Osteocyte (in vitro differentiated cells): ENCODE measurements around the gene PCDHB3. TPM values are rescaled to one million over a fixed set of nuclear protein-coding genes. Genes with fewer than 3 reads are reported as not detected.
"Not testable (repeated sequence)": the region's sequence is repeated elsewhere in the genome, so short reads cannot be mapped to it uniquely, and the experiment has no call there.

Source experiments
- DNase-seq: peaks from one replicate; pipeline ENCODE4 v3.0.0; 2021; ENCODE audit warnings: mixed read lengths; ENCODE audit not compliant: unreplicated experiment; ENCODE audit errors: extremely low spot score
- H3K27ac Mint-ChIP-seq: one replicate; pipeline ENCODE4 v1.8.0; 2021; ENCODE audit warnings: mild to moderate bottlenecking, mixed read lengths; ENCODE audit not compliant: unreplicated experiment
- H3K27me3 Mint-ChIP-seq: one replicate; pipeline ENCODE4 v1.8.0; 2021; ENCODE audit warnings: mixed read lengths; ENCODE audit not compliant: unreplicated experiment
- H3K36me3 Mint-ChIP-seq: one replicate; pipeline ENCODE4 v1.8.0; 2021; ENCODE audit warnings: mixed read lengths; ENCODE audit not compliant: unreplicated experiment
- H3K4me1 Mint-ChIP-seq: one replicate; pipeline ENCODE4 v1.8.0; 2021; ENCODE audit warnings: mixed read lengths; ENCODE audit not compliant: unreplicated experiment
- H3K4me3 Mint-ChIP-seq: one replicate; pipeline ENCODE4 v1.8.0; 2021; ENCODE audit warnings: mild to moderate bottlenecking, moderate library complexity, mixed read lengths; ENCODE audit not compliant: unreplicated experiment
- H3K9me3 Mint-ChIP-seq: one replicate; pipeline ENCODE4 v1.8.0; 2021; ENCODE audit warnings: mixed read lengths; ENCODE audit not compliant: unreplicated experiment
- total RNA-seq: library from RNA; stranded (reverse); gene quantifications from 2 replicates; pipeline ENCODE4 v1.2.1, GENCODE V29; 2021
- TF ChIP-seq, protein P1 (sequence below): fragments of 200-600 bp; sonication (generic); IDR thresholded peaks from 2 replicates; pipeline ENCODE4 v1.5.0; 2021; ENCODE audit warnings: antibody characterized with exemption, mild to moderate bottlenecking, moderate library complexity

Gene PCDHB3
- total RNA-seq, 1 donor from 2014 or later = 8.8 TPM

DNA sequence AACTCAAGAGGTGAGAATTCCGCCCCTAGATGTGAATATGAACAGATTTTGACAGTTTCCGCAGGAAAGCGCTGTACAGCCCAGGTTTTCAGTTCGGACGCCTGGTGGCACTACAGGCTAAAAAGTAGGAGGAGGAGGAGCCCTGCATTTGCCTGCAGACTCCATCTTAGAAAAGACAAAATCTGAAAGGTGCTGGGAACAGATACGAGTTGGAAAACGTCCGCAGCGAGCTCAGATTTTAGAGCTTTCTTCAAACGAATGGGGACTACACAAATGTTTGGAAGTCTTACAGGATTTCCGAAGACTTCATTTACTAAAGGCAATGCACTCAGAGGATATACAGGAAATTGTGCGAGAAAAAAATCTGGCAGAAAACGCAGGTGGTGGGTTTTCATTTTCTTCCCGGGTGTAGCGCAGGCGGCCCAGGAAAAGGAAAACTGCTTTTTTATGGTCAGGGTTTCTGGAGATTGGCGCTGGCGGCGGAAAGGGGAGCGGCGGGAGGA, 15.7 kb upstream of the PCDHB3 start:
- Mint-ChIP-seq H3K9me3 (no peaks in the 10 kb centered on the region), H3K4me1 (no peaks in the 10 kb centered on the region), H3K36me3 (no peaks in the 10 kb centered on the region), H3K27ac (peak overlapping the region; percentile 79), H3K27me3 (peaks cover 4% of the 10 kb centered on the region), H3K4me3 (peak overlapping the region; percentile 75)
- no peak for DNase-seq
- TF ChIP-seq, protein P1, sequence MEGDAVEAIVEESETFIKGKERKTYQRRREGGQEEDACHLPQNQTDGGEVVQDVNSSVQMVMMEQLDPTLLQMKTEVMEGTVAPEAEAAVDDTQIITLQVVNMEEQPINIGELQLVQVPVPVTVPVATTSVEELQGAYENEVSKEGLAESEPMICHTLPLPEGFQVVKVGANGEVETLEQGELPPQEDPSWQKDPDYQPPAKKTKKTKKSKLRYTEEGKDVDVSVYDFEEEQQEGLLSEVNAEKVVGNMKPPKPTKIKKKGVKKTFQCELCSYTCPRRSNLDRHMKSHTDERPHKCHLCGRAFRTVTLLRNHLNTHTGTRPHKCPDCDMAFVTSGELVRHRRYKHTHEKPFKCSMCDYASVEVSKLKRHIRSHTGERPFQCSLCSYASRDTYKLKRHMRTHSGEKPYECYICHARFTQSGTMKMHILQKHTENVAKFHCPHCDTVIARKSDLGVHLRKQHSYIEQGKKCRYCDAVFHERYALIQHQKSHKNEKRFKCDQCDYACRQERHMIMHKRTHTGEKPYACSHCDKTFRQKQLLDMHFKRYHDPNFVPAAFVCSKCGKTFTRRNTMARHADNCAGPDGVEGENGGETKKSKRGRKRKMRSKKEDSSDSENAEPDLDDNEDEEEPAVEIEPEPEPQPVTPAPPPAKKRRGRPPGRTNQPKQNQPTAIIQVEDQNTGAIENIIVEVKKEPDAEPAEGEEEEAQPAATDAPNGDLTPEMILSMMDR = peak; percentile 50

DNA sequence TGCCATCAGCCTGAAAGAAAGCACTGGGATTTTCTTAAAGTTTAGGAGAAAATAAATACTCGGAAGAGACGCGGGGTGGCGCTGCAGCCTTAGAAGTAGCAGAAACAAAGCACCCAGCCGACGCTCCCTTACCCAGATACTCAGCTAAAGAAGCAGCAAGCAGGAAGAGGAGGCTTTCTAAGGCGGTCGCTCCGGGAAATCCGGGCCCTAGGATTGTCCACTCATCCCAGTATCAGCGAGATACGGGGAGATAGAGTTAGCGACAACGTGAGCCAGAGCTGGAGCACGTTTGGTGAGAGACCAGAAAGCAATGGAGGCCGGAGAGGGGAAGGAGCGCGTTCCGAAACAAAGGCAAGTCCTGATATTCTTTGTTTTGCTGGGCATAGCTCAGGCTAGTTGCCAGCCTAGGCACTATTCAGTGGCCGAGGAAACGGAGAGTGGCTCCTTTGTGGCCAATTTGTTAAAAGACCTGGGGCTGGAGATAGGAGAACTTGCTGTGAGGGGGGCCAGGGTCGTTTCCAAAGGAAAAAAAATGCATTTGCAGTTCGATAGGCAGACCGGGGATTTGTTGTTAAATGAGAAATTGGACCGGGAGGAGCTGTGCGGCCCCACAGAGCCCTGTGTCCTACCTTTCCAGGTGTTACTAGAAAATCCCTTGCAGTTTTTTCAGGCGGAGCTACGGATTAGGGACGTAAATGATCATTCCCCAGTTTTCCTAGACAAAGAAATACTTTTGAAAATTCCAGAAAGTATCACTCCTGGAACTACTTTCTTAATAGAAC, 5.6 kb upstream of the PCDHB3 start, which contains the start of gene PCDHB2:
TSS of gene PCDHB2 (plus strand) at position 135 of the 782 bp plus-strand sequence. CDS start at position 311, 176 bp downstream.
- Mint-ChIP-seq H3K4me1 (peaks cover 14% of the 10 kb centered on the region), H3K27me3 (peaks cover 6% of the 10 kb centered on the region), H3K36me3 (peaks cover 31% of the 10 kb centered on the region), H3K9me3 (peaks cover 12% of the 10 kb centered on the region), H3K27ac (peak within 1 kb of the TSS; percentile 100), H3K4me3 (peak within 1 kb of the TSS; percentile 96)
- TF ChIP-seq, protein P1 = peak; percentile 83
- no peak for DNase-seq

DNA sequence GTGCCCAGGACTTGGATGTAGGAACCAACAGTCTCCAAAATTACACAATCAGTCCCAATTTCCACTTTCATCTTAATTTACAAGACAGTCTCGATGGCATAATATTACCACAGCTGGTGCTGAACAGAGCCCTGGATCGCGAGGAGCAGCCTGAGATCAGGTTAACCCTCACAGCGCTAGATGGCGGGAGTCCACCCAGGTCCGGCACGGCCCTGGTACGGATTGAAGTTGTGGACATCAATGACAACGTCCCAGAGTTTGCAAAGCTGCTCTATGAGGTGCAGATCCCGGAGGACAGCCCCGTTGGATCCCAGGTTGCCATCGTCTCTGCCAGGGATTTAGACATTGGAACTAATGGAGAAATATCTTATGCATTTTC, 5.0 kb upstream of the PCDHB3 start:
- Mint-ChIP-seq H3K4me3 (peak overlapping the region; percentile 96), H3K27ac (peak overlapping the region; percentile 100), H3K27me3 (peaks cover 6% of the 10 kb centered on the region), H3K36me3 (peaks cover 37% of the 10 kb centered on the region), H3K4me1 (peaks cover 14% of the 10 kb centered on the region), H3K9me3 (peaks cover 18% of the 10 kb centered on the region)
- TF ChIP-seq, protein P1 = no peak
- DNase-seq = no peak

DNA sequence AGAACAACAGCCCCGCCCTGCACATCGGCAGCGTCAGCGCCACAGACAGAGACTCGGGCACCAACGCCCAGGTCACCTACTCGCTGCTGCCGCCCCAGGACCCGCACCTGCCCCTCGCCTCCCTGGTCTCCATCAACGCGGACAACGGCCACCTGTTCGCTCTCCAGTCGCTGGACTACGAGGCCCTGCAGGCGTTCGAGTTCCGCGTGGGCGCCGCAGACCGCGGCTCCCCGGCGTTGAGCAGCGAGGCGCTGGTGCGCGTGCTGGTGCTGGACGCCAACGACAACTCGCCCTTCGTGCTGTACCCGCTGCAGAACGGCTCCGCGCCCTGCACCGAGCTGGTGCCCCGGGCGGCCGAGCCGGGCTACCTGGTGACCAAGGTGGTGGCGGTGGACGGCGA, 4.1 kb upstream of the PCDHB3 start:
- not testable (repeated sequence) for H3K27ac Mint-ChIP-seq, H3K27me3 Mint-ChIP-seq, DNase-seq, H3K4me3 Mint-ChIP-seq
- Mint-ChIP-seq H3K9me3 (peaks cover 20% of the 10 kb centered on the region), H3K36me3 (peaks cover 47% of the 10 kb centered on the region), H3K4me1 (peaks cover 14% of the 10 kb centered on the region)

DNA sequence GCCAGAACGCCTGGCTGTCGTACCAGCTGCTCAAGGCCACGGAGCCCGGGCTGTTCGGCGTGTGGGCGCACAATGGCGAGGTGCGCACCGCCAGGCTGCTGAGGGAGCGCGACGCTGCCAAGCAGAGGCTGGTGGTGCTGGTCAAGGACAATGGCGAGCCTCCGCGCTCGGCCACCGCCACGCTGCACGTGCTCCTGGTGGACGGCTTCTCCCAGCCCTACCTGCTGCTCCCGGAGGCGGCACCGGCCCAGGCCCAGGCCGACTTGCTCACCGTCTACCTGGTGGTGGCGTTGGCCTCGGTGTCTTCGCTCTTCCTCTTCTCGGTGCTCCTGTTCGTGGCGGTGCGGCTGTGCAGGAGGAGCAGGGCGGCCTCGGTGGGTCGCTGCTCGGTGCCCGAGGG, 3.7 kb upstream of the PCDHB3 start:
- not testable (repeated sequence) for H3K27ac Mint-ChIP-seq, DNase-seq, H3K4me3 Mint-ChIP-seq, H3K27me3 Mint-ChIP-seq
- Mint-ChIP-seq H3K36me3 (peaks cover 51% of the 10 kb centered on the region), H3K4me1 (peaks cover 14% of the 10 kb centered on the region), H3K9me3 (peaks cover 20% of the 10 kb centered on the region)

DNA sequence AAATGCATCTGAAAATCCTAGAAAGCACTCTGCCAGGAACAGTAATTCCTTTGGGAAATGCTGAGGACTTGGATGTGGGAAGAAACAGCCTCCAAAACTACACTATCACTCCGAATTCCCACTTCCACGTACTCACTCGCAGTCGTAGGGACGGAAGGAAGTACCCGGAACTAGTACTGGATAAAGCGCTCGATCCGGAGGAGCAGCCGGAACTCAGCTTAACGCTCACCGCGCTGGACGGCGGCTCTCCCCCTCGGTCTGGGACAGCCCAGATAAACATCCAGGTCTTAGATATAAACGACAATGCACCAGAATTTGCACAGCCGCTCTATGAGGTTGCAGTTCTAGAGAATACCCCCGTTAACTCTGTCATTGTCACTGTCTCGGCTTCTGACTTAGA, 786 bp downstream of the PCDHB3 start:
- TF ChIP-seq, protein P1 = no peak
- H3K4me1 Mint-ChIP-seq = no peaks in the 10 kb centered on the region
- H3K27me3 Mint-ChIP-seq = no peaks in the 10 kb centered on the region
- no peak overlapping the region for H3K4me3 Mint-ChIP-seq
- H3K9me3 Mint-ChIP-seq = peaks cover 27% of the 10 kb centered on the region
- H3K27ac Mint-ChIP-seq = no peak overlapping the region
- no peak for DNase-seq
- H3K36me3 Mint-ChIP-seq = peaks cover 66% of the 10 kb centered on the region

DNA sequence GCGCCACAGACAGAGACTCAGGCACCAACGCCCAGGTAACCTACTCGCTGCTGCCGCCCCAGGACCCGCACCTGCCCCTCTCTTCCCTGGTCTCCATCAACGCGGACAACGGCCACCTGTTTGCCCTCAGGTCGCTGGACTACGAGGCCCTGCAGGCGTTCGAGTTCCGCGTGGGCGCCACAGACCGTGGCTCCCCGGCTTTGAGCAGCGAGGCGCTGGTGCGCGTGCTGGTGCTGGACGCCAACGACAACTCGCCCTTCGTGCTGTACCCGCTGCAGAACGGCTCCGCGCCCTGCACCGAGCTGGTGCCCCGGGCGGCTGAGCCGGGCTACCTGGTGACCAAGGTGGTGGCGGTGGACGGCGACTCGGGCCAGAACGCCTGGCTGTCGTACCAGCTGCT, 1.8 kb downstream of the PCDHB3 start:
- peaks cover 34% of the 10 kb centered on the region for H3K9me3 Mint-ChIP-seq
- H3K4me3 Mint-ChIP-seq, H3K27me3 Mint-ChIP-seq, H3K27ac Mint-ChIP-seq, H3K4me1 Mint-ChIP-seq, DNase-seq: not testable (repeated sequence)
- H3K36me3 Mint-ChIP-seq = peaks cover 70% of the 10 kb centered on the region

DNA sequence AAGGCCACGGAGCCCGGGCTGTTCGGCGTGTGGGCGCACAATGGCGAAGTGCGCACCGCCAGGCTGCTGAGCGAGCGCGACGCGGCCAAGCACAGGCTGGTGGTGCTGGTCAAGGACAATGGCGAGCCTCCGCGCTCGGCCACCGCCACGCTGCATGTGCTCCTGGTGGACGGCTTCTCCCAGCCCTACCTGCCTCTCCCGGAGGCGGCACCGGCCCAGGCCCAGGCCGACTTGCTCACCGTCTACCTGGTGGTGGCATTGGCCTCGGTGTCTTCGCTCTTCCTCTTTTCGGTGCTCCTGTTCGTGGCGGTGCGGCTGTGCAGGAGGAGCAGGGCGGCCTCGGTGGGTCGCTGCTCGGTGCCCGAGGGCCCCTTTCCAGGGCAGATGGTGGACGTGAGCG, 2.2 kb downstream of the PCDHB3 start:
- not testable (repeated sequence) for H3K4me1 Mint-ChIP-seq, H3K27me3 Mint-ChIP-seq, H3K27ac Mint-ChIP-seq, DNase-seq, H3K4me3 Mint-ChIP-seq
- peaks cover 69% of the 10 kb centered on the region for H3K36me3 Mint-ChIP-seq
- H3K9me3 Mint-ChIP-seq = peaks cover 38% of the 10 kb centered on the region
